Progenitor cell of endocrine pancreas (in vitro differentiated cells): ENCODE results near the gene IRF2. TPM values are rescaled to one million over a fixed set of nuclear protein-coding genes. Genes with fewer than 3 reads are reported as not detected.

Experiments
- DNase-seq: peaks from one replicate; pipeline ENCODE4 v3.0.0; 2021; ENCODE audit warnings: low spot score; ENCODE audit not compliant: unreplicated experiment
- H3K27ac Mint-ChIP-seq: 2 replicates; pipeline ENCODE4 v1.8.0; 2021; ENCODE audit warnings: mild to moderate bottlenecking, moderate library complexity, mixed read lengths
- H3K27me3 Mint-ChIP-seq: 2 replicates; pipeline ENCODE4 v1.8.0; 2021; ENCODE audit warnings: mixed read lengths
- H3K36me3 Mint-ChIP-seq: 2 replicates; pipeline ENCODE4 v1.8.0; 2022; ENCODE audit warnings: mixed read lengths; ENCODE audit not compliant: insufficient read depth
- H3K4me1 Mint-ChIP-seq: 2 replicates; pipeline ENCODE4 v1.8.0; 2021; ENCODE audit warnings: low read depth, mixed read lengths
- H3K4me3 Mint-ChIP-seq: 2 replicates; pipeline ENCODE4 v1.8.0; 2021; ENCODE audit warnings: low read depth, mild to moderate bottlenecking, moderate library complexity, mixed read lengths
- H3K9me3 Mint-ChIP-seq: 2 replicates; pipeline ENCODE4 v1.8.0; 2021; ENCODE audit warnings: low read depth, mixed read lengths
- CTCF ChIP-seq: fragments of 200-600 bp; sonication (generic); IDR thresholded peaks from one replicate; pipeline ENCODE4 v1.5.0; 2021; ENCODE audit warnings: antibody characterized with exemption, mild to moderate bottlenecking; ENCODE audit not compliant: unreplicated experiment
- total RNA-seq: library from RNA; stranded (reverse); gene quantifications from 2 replicates; pipeline ENCODE4 v1.2.1, GENCODE V29; 2021

The IRF2 gene
- total RNA-seq, 1 donor from 2014 or later = 19.1 TPM

GRCh38 chr4:184455299-184455698 lies 19.1 kb downstream of the IRF2 start:
- Mint-ChIP-seq H3K9me3 (no peaks in the 10 kb centered on the region), H3K4me3 (no peak overlapping the region), H3K36me3 (peaks cover 7% of the 10 kb centered on the region), H3K4me1 (peaks cover 14% of the 10 kb centered on the region), H3K27ac (peak overlapping the region; percentile 45), H3K27me3 (no peaks in the 10 kb centered on the region)
- no peak for DNase-seq
- TF ChIP-seq CTCF = no peak

- peaks cover 12% of the 10 kb centered on the region for H3K4me1 Mint-ChIP-seq
- no peak for TF ChIP-seq CTCF
- H3K9me3 Mint-ChIP-seq = no peaks in the 10 kb centered on the region
- H3K36me3 Mint-ChIP-seq = peaks cover 14% of the 10 kb centered on the region
- no peaks in the 10 kb centered on the region for H3K27me3 Mint-ChIP-seq
- peak overlapping the region; percentile 16 for H3K27ac Mint-ChIP-seq
- no peak for DNase-seq
- peak overlapping the region; percentile 25 for H3K4me3 Mint-ChIP-seq
Measured at GRCh38 chr4:184453365-184454160, 20.8 kb downstream of the IRF2 start.

GRCh38 chr4:184452740-184453139 lies 21.6 kb downstream of the IRF2 start:
- DNase-seq = no peak
- TF ChIP-seq CTCF = no peak
- H3K36me3 Mint-ChIP-seq = peaks cover 14% of the 10 kb centered on the region
- no peak overlapping the region for H3K4me3 Mint-ChIP-seq
- H3K27ac Mint-ChIP-seq = no peak overlapping the region
- H3K27me3 Mint-ChIP-seq = no peaks in the 10 kb centered on the region
- peaks cover 10% of the 10 kb centered on the region for H3K4me1 Mint-ChIP-seq
- no peaks in the 10 kb centered on the region for H3K9me3 Mint-ChIP-seq

GRCh38 chr4:184451726-184452125 lies 22.6 kb downstream of the IRF2 start:
- H3K27me3 Mint-ChIP-seq = no peaks in the 10 kb centered on the region
- H3K27ac Mint-ChIP-seq = no peak overlapping the region
- no peak overlapping the region for H3K4me3 Mint-ChIP-seq
- peaks cover 10% of the 10 kb centered on the region for H3K4me1 Mint-ChIP-seq
- no peak for DNase-seq
- no peak for TF ChIP-seq CTCF
- no peaks in the 10 kb centered on the region for H3K9me3 Mint-ChIP-seq
- H3K36me3 Mint-ChIP-seq = peaks cover 12% of the 10 kb centered on the region

GRCh38 chr4:184450743-184451535 lies 23.4 kb downstream of the IRF2 start:
- H3K4me3 Mint-ChIP-seq = no peak overlapping the region
- H3K9me3 Mint-ChIP-seq = no peaks in the 10 kb centered on the region
- H3K4me1 Mint-ChIP-seq = peaks cover 10% of the 10 kb centered on the region
- peaks cover 8% of the 10 kb centered on the region for H3K36me3 Mint-ChIP-seq
- TF ChIP-seq CTCF = no peak
- H3K27me3 Mint-ChIP-seq = no peaks in the 10 kb centered on the region
- H3K27ac Mint-ChIP-seq = no peak overlapping the region
- DNase-seq = no peak
